ENCODE measurements around the gene GUCY1A1. TPM values are rescaled to one million over a fixed set of nuclear protein-coding genes. Genes with fewer than 3 reads are reported as not detected.

GUCY1A1 gene
- total RNA-seq, 2 experiments from 2014 or later = not detected

- Histone ChIP-seq H3K9me3 (ENCODE audit: low read length) (no peaks in the 10 kb centered on the region), H3K4me1 (ENCODE audit: insufficient read depth, low read length, poor library complexity, severe bottlenecking) (no peaks in the 10 kb centered on the region), H2AFZ (ENCODE audit: low read length) (no peak within 1 kb of the TSS; the same call in 1 of the 2 replicates), H3K36me3 (ENCODE audit: insufficient read depth, low read length) (no peaks in the 10 kb centered on the region), H4K20me1 (ENCODE audit: insufficient read depth, low read length) (no peaks in the 10 kb centered on the region), H3K27ac (ENCODE audit: low read depth, low read length, poor library complexity, severe bottlenecking) (no peak within 1 kb of the TSS), H3K79me2 (ENCODE audit: insufficient read depth, low read depth, low read length) (no peaks in the 10 kb centered on the region), H3K9me2 (ENCODE audit: insufficient read depth, low read length) (no peaks in the 10 kb centered on the region), H3K4me2 (ENCODE audit: low read length) (no peak within 1 kb of the TSS), H3K4me3 (ENCODE audit: low read depth, low read length, poor library complexity, severe bottlenecking) (no peak within 1 kb of the TSS)
- TF ChIP-seq CTCF (conservative IDR thresholded peaks at IDR 0.05; ENCODE audit: low read length) (no peak), EZH2phosphoT487 (IDR thresholded peaks at IDR 0.05; ENCODE audit: borderline replicate concordance, low read depth, low read length) (no peak)
- ChIA-PET POLR2A (no interaction called here), CTCF (ENCODE audit: unreplicated experiment) (no interaction called here)
- no peak for DNase-seq (ENCODE audit: low spot score)
- intact Hi-C loops (cut with micrococcal nuclease; ENCODE audit: unreplicated experiment) = no loop called here
- BruUV-seq (replicated peaks) = no TSS peak
Measured at GRCh38 chr4:155758481-155759371, 92.1 kb downstream of the GUCY1A1 start, which contains the start of gene GUCY1B1. TSS of gene GUCY1B1 (plus strand) at chr4:155759021. CDS start at chr4:155759141, 120 bp downstream.

GRCh38 chr4:155759372-155760252 lies 93.0 kb downstream of the GUCY1A1 start:
- Histone ChIP-seq H3K4me1 (ENCODE audit: insufficient read depth, low read length, poor library complexity, severe bottlenecking) (no peaks in the 10 kb centered on the region), H3K27ac (ENCODE audit: low read depth, low read length, poor library complexity, severe bottlenecking) (no peak overlapping the region), H4K20me1 (ENCODE audit: insufficient read depth, low read length) (no peaks in the 10 kb centered on the region), H3K9me3 (ENCODE audit: low read length) (no peaks in the 10 kb centered on the region), H3K9me2 (ENCODE audit: insufficient read depth, low read length) (no peaks in the 10 kb centered on the region), H3K36me3 (ENCODE audit: insufficient read depth, low read length) (no peaks in the 10 kb centered on the region), H2AFZ (ENCODE audit: low read length) (no peak overlapping the region), H3K79me2 (ENCODE audit: insufficient read depth, low read depth, low read length) (no peaks in the 10 kb centered on the region), H3K4me3 (ENCODE audit: low read depth, low read length, poor library complexity, severe bottlenecking) (no peak overlapping the region), H3K4me2 (ENCODE audit: low read length) (no peak overlapping the region)
- DNase-seq (ENCODE audit: low spot score) = no peak
- CTCF ChIA-PET (ENCODE audit: unreplicated experiment) = no interaction called here
- BruUV-seq (replicated peaks) = no TSS peak
- POLR2A ChIA-PET = no interaction called here
- intact Hi-C loops (cut with micrococcal nuclease; ENCODE audit: unreplicated experiment) = no loop called here
- TF ChIP-seq EZH2phosphoT487 (IDR thresholded peaks at IDR 0.05; ENCODE audit: borderline replicate concordance, low read depth, low read length) = no peak
- no peak for TF ChIP-seq CTCF (conservative IDR thresholded peaks at IDR 0.05; ENCODE audit: low read length)
